ENCODE results near the gene PRRG2. TPM values are rescaled to one million over a fixed set of nuclear protein-coding genes. Genes with fewer than 3 reads are reported as not detected.

The PRRG2 gene
- total and polyA plus RNA-seq, 2 experiments from 2014 or later, result 2.0 to 3.8 TPM

DNA sequence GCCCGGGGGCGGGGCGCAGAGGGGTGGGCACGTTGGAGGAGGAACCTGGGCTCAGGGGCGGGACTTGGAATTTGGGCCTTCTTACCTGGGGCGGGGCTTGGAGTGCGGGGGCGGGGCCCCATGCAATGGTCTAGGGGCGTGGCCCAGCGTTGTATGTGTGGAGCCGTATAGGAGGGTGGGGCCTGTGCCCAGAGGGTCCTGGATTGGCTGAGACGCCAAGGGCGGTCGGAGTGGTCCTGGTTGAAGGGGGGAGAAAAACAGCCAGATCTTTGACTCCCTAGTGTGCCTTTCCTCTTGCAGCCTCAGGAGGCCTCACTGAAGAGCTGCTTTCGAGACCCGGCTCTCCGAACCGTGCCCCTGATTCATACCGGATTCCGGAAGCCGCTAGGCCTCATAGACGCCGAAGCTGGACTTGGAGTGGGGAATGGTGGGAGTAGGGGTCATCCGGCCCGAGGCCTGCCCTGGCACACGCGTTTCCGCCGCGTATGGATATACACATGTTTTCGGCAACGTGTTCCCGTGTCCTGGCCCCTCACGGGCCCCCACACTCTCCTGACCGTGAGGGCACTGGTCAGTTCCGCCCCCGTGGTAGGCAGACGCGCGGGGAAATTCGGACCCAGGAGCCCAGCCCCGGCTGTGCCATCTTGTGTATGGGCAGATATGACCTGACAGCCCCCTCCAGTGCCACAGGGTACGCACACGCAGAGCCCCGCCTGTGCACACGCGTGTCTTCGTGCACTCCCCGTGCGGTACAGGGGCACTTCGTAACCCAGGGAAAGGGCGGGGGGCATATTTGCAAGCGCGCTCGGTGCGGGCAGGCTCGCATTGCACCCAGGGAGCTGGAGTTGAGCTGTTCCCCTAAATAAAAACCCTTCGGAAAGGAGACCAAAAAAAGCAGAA lies 9.2 kb downstream of the PRRG2 start:
- H3K4me3 Mint-ChIP-seq, result peak overlapping the region; percentile 90

More for the DNA sequence above, 9.2 kb downstream of the PRRG2 start:
- Histone ChIP-seq H3F3A (replicated peaks; ENCODE audit: low read depth) (peaks cover 26% of the 10 kb centered on the region), H2AFZ (no peak overlapping the region), H3K27ac (ENCODE audit: low read depth) (peak overlapping the region; percentile 96), H3K9me2 (ENCODE audit: insufficient read depth) (no peaks in the 10 kb centered on the region), H3K27me3 (ENCODE audit: insufficient read depth) (no peaks in the 10 kb centered on the region), H3K79me2 (replicated peaks; ENCODE audit: insufficient read depth) (peaks cover 29% of the 10 kb centered on the region), H4K20me1 (replicated peaks; ENCODE audit: insufficient read depth) (no peaks in the 10 kb centered on the region; the same call in 1 of the 2 replicates), H3K4me2 (peak overlapping the region; percentile 98), H3K4me1 (ENCODE audit: insufficient read depth) (peaks cover 14% of the 10 kb centered on the region), H3K36me3 (ENCODE audit: insufficient read depth) (peaks cover 8% of the 10 kb centered on the region; the same call in 1 of the 2 replicates), H3K4me3 (peak overlapping the region; percentile 99)
- DNase-seq (ENCODE audit: low spot score), result peak; percentile 100
- peak; percentile 75 for ATAC-seq
- TF ChIP-seq CREB1 (CRISPR knock-in tag; IDR thresholded peaks at IDR 0.05; ENCODE audit: low read depth) (0 out of 2 replicates have a peak, but pooled peaks have one; percentile 2), POLR2AphosphoS5 (IDR thresholded peaks at IDR 0.05; ENCODE audit: low read depth) (peak; percentile 98)
- TF ChIP-seq, protein P1, sequence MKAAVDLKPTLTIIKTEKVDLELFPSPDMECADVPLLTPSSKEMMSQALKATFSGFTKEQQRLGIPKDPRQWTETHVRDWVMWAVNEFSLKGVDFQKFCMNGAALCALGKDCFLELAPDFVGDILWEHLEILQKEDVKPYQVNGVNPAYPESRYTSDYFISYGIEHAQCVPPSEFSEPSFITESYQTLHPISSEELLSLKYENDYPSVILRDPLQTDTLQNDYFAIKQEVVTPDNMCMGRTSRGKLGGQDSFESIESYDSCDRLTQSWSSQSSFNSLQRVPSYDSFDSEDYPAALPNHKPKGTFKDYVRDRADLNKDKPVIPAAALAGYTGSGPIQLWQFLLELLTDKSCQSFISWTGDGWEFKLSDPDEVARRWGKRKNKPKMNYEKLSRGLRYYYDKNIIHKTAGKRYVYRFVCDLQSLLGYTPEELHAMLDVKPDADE (IDR thresholded peaks at IDR 0.05), result peak; percentile 9; the same call in 1 of the 2 replicates
- TF ChIP-seq, protein P2, sequence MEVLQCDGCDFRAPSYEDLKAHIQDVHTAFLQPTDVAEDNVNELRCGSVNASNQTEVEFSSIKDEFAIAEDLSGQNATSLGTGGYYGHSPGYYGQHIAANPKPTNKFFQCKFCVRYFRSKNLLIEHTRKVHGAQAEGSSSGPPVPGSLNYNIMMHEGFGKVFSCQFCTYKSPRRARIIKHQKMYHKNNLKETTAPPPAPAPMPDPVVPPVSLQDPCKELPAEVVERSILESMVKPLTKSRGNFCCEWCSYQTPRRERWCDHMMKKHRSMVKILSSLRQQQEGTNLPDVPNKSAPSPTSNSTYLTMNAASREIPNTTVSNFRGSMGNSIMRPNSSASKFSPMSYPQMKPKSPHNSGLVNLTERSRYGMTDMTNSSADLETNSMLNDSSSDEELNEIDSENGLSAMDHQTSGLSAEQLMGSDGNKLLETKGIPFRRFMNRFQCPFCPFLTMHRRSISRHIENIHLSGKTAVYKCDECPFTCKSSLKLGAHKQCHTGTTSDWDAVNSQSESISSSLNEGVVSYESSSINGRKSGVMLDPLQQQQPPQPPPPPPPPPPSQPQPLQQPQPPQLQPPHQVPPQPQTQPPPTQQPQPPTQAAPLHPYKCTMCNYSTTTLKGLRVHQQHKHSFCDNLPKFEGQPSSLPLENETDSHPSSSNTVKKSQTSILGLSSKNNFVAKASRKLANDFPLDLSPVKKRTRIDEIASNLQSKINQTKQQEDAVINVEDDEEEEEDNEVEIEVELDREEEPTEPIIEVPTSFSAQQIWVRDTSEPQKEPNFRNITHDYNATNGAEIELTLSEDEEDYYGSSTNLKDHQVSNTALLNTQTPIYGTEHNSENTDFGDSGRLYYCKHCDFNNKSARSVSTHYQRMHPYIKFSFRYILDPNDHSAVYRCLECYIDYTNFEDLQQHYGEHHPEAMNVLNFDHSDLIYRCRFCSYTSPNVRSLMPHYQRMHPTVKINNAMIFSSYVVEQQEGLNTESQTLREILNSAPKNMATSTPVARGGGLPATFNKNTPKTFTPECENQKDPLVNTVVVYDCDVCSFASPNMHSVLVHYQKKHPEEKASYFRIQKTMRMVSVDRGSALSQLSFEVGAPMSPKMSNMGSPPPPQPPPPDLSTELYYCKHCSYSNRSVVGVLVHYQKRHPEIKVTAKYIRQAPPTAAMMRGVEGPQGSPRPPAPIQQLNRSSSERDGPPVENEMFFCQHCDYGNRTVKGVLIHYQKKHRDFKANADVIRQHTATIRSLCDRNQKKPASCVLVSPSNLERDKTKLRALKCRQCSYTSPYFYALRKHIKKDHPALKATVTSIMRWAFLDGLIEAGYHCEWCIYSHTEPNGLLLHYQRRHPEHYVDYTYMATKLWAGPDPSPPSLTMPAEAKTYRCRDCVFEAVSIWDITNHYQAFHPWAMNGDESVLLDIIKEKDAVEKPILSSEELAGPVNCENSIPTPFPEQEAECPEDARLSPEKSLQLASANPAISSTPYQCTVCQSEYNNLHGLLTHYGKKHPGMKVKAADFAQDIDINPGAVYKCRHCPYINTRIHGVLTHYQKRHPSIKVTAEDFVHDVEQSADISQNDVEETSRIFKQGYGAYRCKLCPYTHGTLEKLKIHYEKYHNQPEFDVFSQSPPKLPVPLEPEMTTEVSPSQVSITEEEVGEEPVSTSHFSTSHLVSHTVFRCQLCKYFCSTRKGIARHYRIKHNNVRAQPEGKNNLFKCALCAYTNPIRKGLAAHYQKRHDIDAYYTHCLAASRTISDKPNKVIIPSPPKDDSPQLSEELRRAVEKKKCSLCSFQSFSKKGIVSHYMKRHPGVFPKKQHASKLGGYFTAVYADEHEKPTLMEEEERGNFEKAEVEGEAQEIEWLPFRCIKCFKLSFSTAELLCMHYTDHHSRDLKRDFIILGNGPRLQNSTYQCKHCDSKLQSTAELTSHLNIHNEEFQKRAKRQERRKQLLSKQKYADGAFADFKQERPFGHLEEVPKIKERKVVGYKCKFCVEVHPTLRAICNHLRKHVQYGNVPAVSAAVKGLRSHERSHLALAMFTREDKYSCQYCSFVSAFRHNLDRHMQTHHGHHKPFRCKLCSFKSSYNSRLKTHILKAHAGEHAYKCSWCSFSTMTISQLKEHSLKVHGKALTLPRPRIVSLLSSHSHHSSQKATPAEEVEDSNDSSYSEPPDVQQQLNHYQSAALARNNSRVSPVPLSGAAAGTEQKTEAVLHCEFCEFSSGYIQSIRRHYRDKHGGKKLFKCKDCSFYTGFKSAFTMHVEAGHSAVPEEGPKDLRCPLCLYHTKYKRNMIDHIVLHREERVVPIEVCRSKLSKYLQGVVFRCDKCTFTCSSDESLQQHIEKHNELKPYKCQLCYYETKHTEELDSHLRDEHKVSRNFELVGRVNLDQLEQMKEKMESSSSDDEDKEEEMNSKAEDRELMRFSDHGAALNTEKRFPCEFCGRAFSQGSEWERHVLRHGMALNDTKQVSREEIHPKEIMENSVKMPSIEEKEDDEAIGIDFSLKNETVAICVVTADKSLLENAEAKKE (CRISPR knock-in tag; IDR thresholded peaks at IDR 0.05), result no peak
- peak overlapping the region; percentile 98 for H3K27ac Mint-ChIP-seq
- H3K36me3 Mint-ChIP-seq (ENCODE audit: low read depth), result peaks cover 26% of the 10 kb centered on the region
- no peaks in the 10 kb centered on the region; the same call in 2 of the 3 replicates for H3K9me3 Mint-ChIP-seq
- peaks cover 14% of the 10 kb centered on the region for H3K4me1 Mint-ChIP-seq
- H3K27me3 Mint-ChIP-seq (ENCODE audit: insufficient read depth, low read depth, poor library complexity), result peaks cover 22% of the 10 kb centered on the region
